ENCODE data around the gene ZNF776.

- no peak for TF ChIP-seq CTCF (IDR thresholded peaks at IDR 0.05; ENCODE audit: low read depth, low read length, poor library complexity, severe bottlenecking)
- TF ChIP-seq EZH2phosphoT487 (IDR thresholded peaks at IDR 0.05; ENCODE audit: borderline replicate concordance, low read length): no peak
These were observed 32.7 kb downstream of the ZNF776 start for GRCh38 chr19:57779220-57779845.

Measured in DOHH2 (cell line).